Endothelial cell of umbilical vein (primary cell): Measurements from ENCODE around the gene AMER3. TPM values are rescaled to one million over a fixed set of nuclear protein-coding genes. Genes with fewer than 3 reads are reported as not detected.

Experiments used
- BruUV-seq: library from RNA; stranded (reverse); fragments of 400-500 nt; replicated peaks from 2 replicates; lab custom pipeline; 2021; lab: Mats Ljungman, UMichigan
- CTCF ChIA-PET: fragments of 300-600, 350-600 bp; sonication (Branson Sonifier 250); formaldehyde crosslinking; loops from one replicate; lab custom pipeline; 2021; ENCODE audit warnings: antibody characterized with exemption, inconsistent platforms; lab: Charles Lee
- POLR2A ChIA-PET: fragments of 300-600, 350-600 bp; sonication (Branson Sonifier 250); formaldehyde crosslinking; loops from one replicate; lab custom pipeline; 2021; ENCODE audit warnings: antibody characterized with exemption, inconsistent platforms; lab: Charles Lee
- DNase-seq: peaks from one replicate; pipeline ENCODE4 v3.0.0-alpha.2; 2011; ENCODE audit warnings: low read depth, low spot score
- FAIRE-seq: peaks from 2 replicates; lab custom pipeline; 2011; peaks lifted over from hg19 to GRCh38; lab: Jason Lieb, UNC
- H2AFZ ChIP-seq: 2 replicates; pipeline ENCODE4 v1.6.0; 2012; ENCODE audit warnings: low read depth, low read length, control low read depth, inconsistent platforms
- H3K27ac ChIP-seq: 2 replicates; pipeline ENCODE4 v1.5.1; 2011; ENCODE audit warnings: low read depth, mild to moderate bottlenecking, control low read depth, low read length, moderate library complexity; ENCODE audit not compliant: insufficient read depth
- H3K27me3 ChIP-seq, 2 experiments: 2 replicates each; pipeline versions ENCODE4 v1.6.0 to v1.6.1; 2011; ENCODE audit warnings: low read length in 2 of 2, mixed read lengths in 1 of 2; ENCODE audit not compliant: control insufficient read depth in 2 of 2, insufficient read depth in 2 of 2
- H3K36me3 ChIP-seq, 2 experiments: 2 replicates in 1 of 2; 3 replicates in 1 of 2; pipeline ENCODE4 v1.5.1; 2011; ENCODE audit warnings: low read length in 2 of 2, mild to moderate bottlenecking in 1 of 2, moderate library complexity in 1 of 2; ENCODE audit not compliant: control insufficient read depth in 2 of 2, insufficient read depth in 2 of 2; ENCODE audit errors: extremely low read depth in 1 of 2
- H3K4me1 ChIP-seq: 3 replicates; pipeline ENCODE4 v1.5.1; 2011; ENCODE audit warnings: mild to moderate bottlenecking, low read length; ENCODE audit not compliant: control insufficient read depth, insufficient read depth; ENCODE audit errors: extremely low read depth
- H3K4me2 ChIP-seq: 2 replicates; pipeline ENCODE4 v1.6.1; 2011; ENCODE audit warnings: low read length, control low read depth, mixed read lengths; ENCODE audit not compliant: insufficient read depth
- H3K4me3 ChIP-seq, 3 experiments: fragments of 200-600 bp in 1 of 3; sonication (generic), shearing (Covaris generic) in 1 of 3; replicated peaks in 1 of 3; 2 replicates each; pipeline ENCODE4 v1.5.1; 2011 to 2016; ENCODE audit warnings: control low read depth in 3 of 3, low read length in 3 of 3, mild to moderate bottlenecking in 2 of 3, inconsistent platforms in 1 of 3, low read depth in 1 of 3, moderate library complexity in 1 of 3; ENCODE audit not compliant: insufficient read depth in 1 of 3
- H3K79me2 ChIP-seq: 2 replicates; pipeline ENCODE4 v1.6.0; 2012; ENCODE audit warnings: low read length, inconsistent platforms; ENCODE audit not compliant: control insufficient read depth, insufficient read depth
- H3K9ac ChIP-seq: replicated peaks from 2 replicates; pipeline ENCODE3; 2011; ENCODE audit warnings: low read length, control low read depth; ENCODE audit not compliant: insufficient read depth; ENCODE audit errors: extremely low read depth
- H3K9me1 ChIP-seq: replicated peaks from 3 replicates; pipeline ENCODE4 v1.6.0; 2011; ENCODE audit warnings: mild to moderate bottlenecking, low read length; ENCODE audit not compliant: control insufficient read depth, insufficient read depth; ENCODE audit errors: extremely low read depth
- H3K9me3 ChIP-seq: replicated peaks from 2 replicates; pipeline ENCODE4 v1.5.1; 2012; ENCODE audit warnings: low read length, inconsistent platforms; ENCODE audit not compliant: control insufficient read depth, insufficient read depth
- H4K20me1 ChIP-seq: replicated peaks from 2 replicates; pipeline ENCODE3; 2011; ENCODE audit warnings: mild to moderate bottlenecking, low read length; ENCODE audit not compliant: control insufficient read depth, insufficient read depth; ENCODE audit errors: extremely low read depth
- EZH2 ChIP-seq: IDR thresholded peaks from 2 replicates; pipeline ENCODE4 v1.6.1; 2012; ENCODE audit warnings: borderline replicate concordance, low read depth, mild to moderate bottlenecking, moderate library complexity, low read length, inconsistent platforms; ENCODE audit not compliant: severe bottlenecking
- FOS ChIP-seq: IDR thresholded peaks from 2 replicates; pipeline ENCODE4 v1.6.1; 2011; ENCODE audit warnings: mild to moderate bottlenecking, low read length, moderate library complexity, borderline replicate concordance; ENCODE audit not compliant: insufficient read depth
- GATA2 ChIP-seq: IDR thresholded peaks from 2 replicates; pipeline ENCODE4 v1.7.0; 2011; ENCODE audit warnings: low read depth, mild to moderate bottlenecking, moderate library complexity, mixed read lengths, low read length; ENCODE audit not compliant: insufficient read length, insufficient read depth
- JUN ChIP-seq: IDR thresholded peaks from 2 replicates; pipeline ENCODE4 v1.6.1; 2011; ENCODE audit warnings: borderline replicate concordance, low read depth; ENCODE audit not compliant: insufficient read length, insufficient read depth
- dilution Hi-C: fragments of 300-500 bp; cut with MboI; formaldehyde crosslinking; loops from one replicate; pipeline ENCODE4 v1.15.0; 2019; ENCODE audit warnings: low sequenced_read_pairs; ENCODE audit not compliant: extremely low pct_ligation_motif_present
- intact Hi-C: fragments of 100-400 bp; cut with micrococcal nuclease; formaldehyde crosslinking; loops from one replicate; pipeline ENCODE4 v1.10.0; 2022
- polyA plus RNA-seq, 4 experiments: library from polyadenylated mRNA; depleted of rRNA in 3 of 4; stranded (reverse) in 3 of 4; unstranded in 1 of 4; fragments of >200 nt; gene quantifications; 2 replicates each; pipeline versions ENCODE4 v1.2.1 to v1.2.3, GENCODE V29; 2011 to 2012; ENCODE audit warnings: missing spikeins in 1 of 4
- total RNA-seq: library from RNA; stranded (reverse); gene quantifications from 2 replicates; pipeline ENCODE4 v1.2.3, GENCODE V29; 2021
- TF ChIP-seq, protein P1 (sequence below), 2 donors: IDR thresholded peaks; 1 replicate in 1 of 2; 2 replicates in 1 of 2; pipeline ENCODE4 v1.5.1; 2011; ENCODE audit warnings: low read length in 2 of 2, mild to moderate bottlenecking in 2 of 2, moderate library complexity in 2 of 2, control low read depth in 1 of 2, inconsistent platforms in 1 of 2, low read depth in 1 of 2; ENCODE audit not compliant: insufficient read depth in 1 of 2; ENCODE audit errors: extremely low read depth in 1 of 2
- TF ChIP-seq, protein P2 (sequence below): IDR thresholded peaks from 2 replicates; pipeline ENCODE4 v1.6.1; 2011; ENCODE audit not compliant: insufficient read depth, insufficient read length

Gene AMER3
- total and polyA plus RNA-seq, 2 donors (not counting 3 experiments of a cell fraction or from before 2014, with no cell fraction given): not detected

DNA sequence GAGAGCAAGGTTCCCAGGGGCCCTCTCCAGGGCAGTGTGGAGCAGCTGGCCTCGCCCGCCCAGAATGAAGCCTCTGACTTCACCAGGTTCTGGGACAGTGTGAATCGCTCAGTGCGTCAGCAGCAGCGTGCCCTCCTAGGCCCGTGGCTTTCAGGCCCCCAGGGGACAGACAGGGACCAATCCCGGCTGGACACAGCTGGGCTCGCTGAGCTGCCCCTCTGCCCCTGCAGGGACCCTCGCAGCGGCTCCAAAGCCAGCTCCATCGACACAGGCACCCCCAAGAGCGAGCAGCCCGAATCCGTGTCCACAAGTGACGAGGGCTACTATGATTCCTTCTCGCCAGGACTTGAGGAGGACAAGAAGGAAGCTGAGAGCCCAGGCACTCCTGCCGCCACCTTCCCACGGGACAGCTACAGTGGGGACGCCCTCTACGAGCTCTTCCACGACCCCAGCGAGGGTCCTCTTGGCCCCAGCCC lies 7.6 kb downstream of the AMER3 start:
- ChIA-PET POLR2A (no interaction called here), CTCF (no interaction called here)
- no peaks in the 10 kb centered on the region for H3K36me3 ChIP-seq
- dilution Hi-C loops (no loop called here), intact Hi-C loops (no loop called here)
- no peak overlapping the region for H3K27ac ChIP-seq
- FAIRE-seq (no peak), DNase-seq (no peak)
- H3K4me3 ChIP-seq: no peak overlapping the region
- H3K9me1 ChIP-seq: no peaks in the 10 kb centered on the region
- no peaks in the 10 kb centered on the region for H3K27me3 ChIP-seq
- no TSS peak for BruUV-seq
- H3K4me2 ChIP-seq: no peak overlapping the region
- H3K4me1 ChIP-seq: no peaks in the 10 kb centered on the region
- no peaks in the 10 kb centered on the region for H3K79me2 ChIP-seq
- no peak overlapping the region for H3K9ac ChIP-seq
- H3K9me3 ChIP-seq: no peaks in the 10 kb centered on the region
- TF ChIP-seq, protein P1, sequence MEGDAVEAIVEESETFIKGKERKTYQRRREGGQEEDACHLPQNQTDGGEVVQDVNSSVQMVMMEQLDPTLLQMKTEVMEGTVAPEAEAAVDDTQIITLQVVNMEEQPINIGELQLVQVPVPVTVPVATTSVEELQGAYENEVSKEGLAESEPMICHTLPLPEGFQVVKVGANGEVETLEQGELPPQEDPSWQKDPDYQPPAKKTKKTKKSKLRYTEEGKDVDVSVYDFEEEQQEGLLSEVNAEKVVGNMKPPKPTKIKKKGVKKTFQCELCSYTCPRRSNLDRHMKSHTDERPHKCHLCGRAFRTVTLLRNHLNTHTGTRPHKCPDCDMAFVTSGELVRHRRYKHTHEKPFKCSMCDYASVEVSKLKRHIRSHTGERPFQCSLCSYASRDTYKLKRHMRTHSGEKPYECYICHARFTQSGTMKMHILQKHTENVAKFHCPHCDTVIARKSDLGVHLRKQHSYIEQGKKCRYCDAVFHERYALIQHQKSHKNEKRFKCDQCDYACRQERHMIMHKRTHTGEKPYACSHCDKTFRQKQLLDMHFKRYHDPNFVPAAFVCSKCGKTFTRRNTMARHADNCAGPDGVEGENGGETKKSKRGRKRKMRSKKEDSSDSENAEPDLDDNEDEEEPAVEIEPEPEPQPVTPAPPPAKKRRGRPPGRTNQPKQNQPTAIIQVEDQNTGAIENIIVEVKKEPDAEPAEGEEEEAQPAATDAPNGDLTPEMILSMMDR (IDR thresholded peaks at IDR 0.05; ENCODE audit: extremely low read depth in 1 of 2, insufficient read depth in 1 of 2, low read depth in 1 of 2, low read length in 2 of 2): no peak
- TF ChIP-seq EZH2 (no peak), GATA2 (no peak), FOS (no peak), JUN (no peak)
- TF ChIP-seq, protein P2, sequence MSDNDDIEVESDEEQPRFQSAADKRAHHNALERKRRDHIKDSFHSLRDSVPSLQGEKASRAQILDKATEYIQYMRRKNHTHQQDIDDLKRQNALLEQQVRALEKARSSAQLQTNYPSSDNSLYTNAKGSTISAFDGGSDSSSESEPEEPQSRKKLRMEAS: no peak
- no peaks in the 10 kb centered on the region for H4K20me1 ChIP-seq
- H2AFZ ChIP-seq: no peak overlapping the region
